IPS DF 4.7 (cell line): Measurements from ENCODE around the gene PDCD2L.
"Not testable (repeated sequence)": the region's sequence is repeated elsewhere in the genome, so short reads cannot be mapped to it uniquely, and the experiment has no call there.

ENCODE experiments used
- DNase-seq: peaks from one replicate; pipeline ENCODE4 v3.0.0-alpha.2; 2013; ENCODE audit warnings: low spot score; ENCODE audit errors: extremely low read depth

The PDCD2L gene

GRCh38 chr19:34373601-34374288, 30.5 kb upstream of the PDCD2L start:
- DNase-seq = no peak

- DNase-seq = no peak
Observed at GRCh38 chr19:34375598-34375997, 28.6 kb upstream of the PDCD2L start.

GRCh38 chr19:34380639-34381241, 23.5 kb upstream of the PDCD2L start:
- DNase-seq = no peak

GRCh38 chr19:34381399-34382251, 22.6 kb upstream of the PDCD2L start:
- DNase-seq = no peak

GRCh38 chr19:34382471-34382870, 21.7 kb upstream of the PDCD2L start:
- DNase-seq = no peak

- no peak for DNase-seq
Observed at GRCh38 chr19:34383599-34383998, 20.6 kb upstream of the PDCD2L start.

GRCh38 chr19:34386645-34387445, 17.4 kb upstream of the PDCD2L start:
- no peak for DNase-seq

- DNase-seq = no peak
Observed at GRCh38 chr19:34387446-34387810, 16.8 kb upstream of the PDCD2L start.

GRCh38 chr19:34388745-34389144, 15.5 kb upstream of the PDCD2L start:
- DNase-seq = not testable (repeated sequence)

- DNase-seq = no peak
Observed at GRCh38 chr19:34391813-34392212, 12.4 kb upstream of the PDCD2L start.

GRCh38 chr19:34393031-34393430, 11.2 kb upstream of the PDCD2L start:
- no peak for DNase-seq

GRCh38 chr19:34393629-34394028, 10.6 kb upstream of the PDCD2L start:
- no peak for DNase-seq

GRCh38 chr19:34397853-34398252, 6.3 kb upstream of the PDCD2L start:
- no peak for DNase-seq

- DNase-seq = no peak
Observed at GRCh38 chr19:34399886-34400285, 4.3 kb upstream of the PDCD2L start.

GRCh38 chr19:34400844-34401243, 3.4 kb upstream of the PDCD2L start:
- DNase-seq = not testable (repeated sequence)

- no peak for DNase-seq
Observed at GRCh38 chr19:34402074-34402600, 2.1 kb upstream of the PDCD2L start.

- no peak for DNase-seq
Observed at GRCh38 chr19:34403784-34404108, 453 bp upstream of the PDCD2L start.

GRCh38 chr19:34405892-34406660, 1.9 kb downstream of the PDCD2L start:
- DNase-seq = no peak

GRCh38 chr19:34408411-34408810, 4.2 kb downstream of the PDCD2L start:
- no peak for DNase-seq
